Activated naive CD8-positive, alpha-beta T cell treated with anti-CD3 and anti-CD28 coated beads, Interleukin-2, amount 10 ng/mL, durations not matched to agents 7 days and 5 days (primary cell): Measurements from ENCODE around the gene TCF7L2. TPM values are rescaled to one million over a fixed set of nuclear protein-coding genes. Genes with fewer than 3 reads are reported as not detected.

Experiments
- ATAC-seq: fragments of 150-1000 bp; cut with Tn5 transposase; one replicate; pipeline ENCODE4 v1.10.0; 2021; ENCODE audit warnings: low read depth, moderate library complexity
- POLR2A ChIA-PET: fragments of 350-600 bp; sonication (Branson Sonifier 250); formaldehyde crosslinking; loops from one replicate; lab custom pipeline; 2021; ENCODE audit warnings: antibody characterized with exemption; lab: Charles Lee
- DNase-seq: peaks from one replicate; pipeline ENCODE4 v3.0.0; 2021
- H3K27ac Mint-ChIP-seq: one replicate; pipeline ENCODE4 v1.8.0; 2022; ENCODE audit warnings: mild to moderate bottlenecking, mixed read lengths
- H3K27me3 Mint-ChIP-seq: one replicate; pipeline ENCODE4 v1.8.0; 2022; ENCODE audit warnings: mild to moderate bottlenecking, moderate library complexity, mixed read lengths
- H3K36me3 Mint-ChIP-seq: one replicate; pipeline ENCODE4 v1.8.0; 2021; ENCODE audit warnings: mild to moderate bottlenecking, mixed read lengths
- H3K4me1 Mint-ChIP-seq: one replicate; pipeline ENCODE4 v1.8.0; 2021; ENCODE audit warnings: mixed read lengths
- H3K4me3 Mint-ChIP-seq: one replicate; pipeline ENCODE4 v1.8.0; 2022; ENCODE audit warnings: mild to moderate bottlenecking, moderate library complexity, mixed read lengths
- H3K9me3 Mint-ChIP-seq: one replicate; pipeline ENCODE4 v1.8.0; 2021; ENCODE audit warnings: mixed read lengths
- total RNA-seq, 2 experiments: library from RNA; stranded (reverse); gene quantifications; one replicate each; pipeline ENCODE4 v1.2.3, GENCODE V29; 2021

TCF7L2 gene
- total RNA-seq, 2 experiments from 2014 or later, result 1.9 to 2.2 TPM

GRCh38 chr10:112983444-112984056, 33.5 kb downstream of the TCF7L2 start:
- Mint-ChIP-seq H3K27me3 (peaks cover 86% of the 10 kb centered on the region), H3K4me3 (no peak overlapping the region), H3K27ac (no peak overlapping the region), H3K4me1 (peaks cover 13% of the 10 kb centered on the region), H3K36me3 (no peaks in the 10 kb centered on the region), H3K9me3 (no peaks in the 10 kb centered on the region)
- ATAC-seq (no peak), DNase-seq (no peak)
- POLR2A ChIA-PET, result no interaction called here

GRCh38 chr10:112984756-112985155, 34.7 kb downstream of the TCF7L2 start:
- H3K9me3 Mint-ChIP-seq, result no peaks in the 10 kb centered on the region
- ATAC-seq (no peak), DNase-seq (no peak)
- no peaks in the 10 kb centered on the region for H3K36me3 Mint-ChIP-seq
- no peak overlapping the region for H3K4me3 Mint-ChIP-seq
- H3K27me3 Mint-ChIP-seq, result peaks cover 89% of the 10 kb centered on the region
- H3K27ac Mint-ChIP-seq, result no peak overlapping the region
- POLR2A ChIA-PET, result no interaction called here
- peaks cover 13% of the 10 kb centered on the region for H3K4me1 Mint-ChIP-seq

- POLR2A ChIA-PET, result no interaction called here
- Mint-ChIP-seq H3K4me1 (peaks cover 13% of the 10 kb centered on the region), H3K27me3 (peaks cover 85% of the 10 kb centered on the region)
Measured at GRCh38 chr10:112985690-112986543, 35.9 kb downstream of the TCF7L2 start.

GRCh38 chr10:112986544-112987190, 36.6 kb downstream of the TCF7L2 start:
- POLR2A ChIA-PET, result no interaction called here
- ATAC-seq (no peak), DNase-seq (no peak)
- H3K4me3 Mint-ChIP-seq, result no peak overlapping the region
- peaks cover 86% of the 10 kb centered on the region for H3K27me3 Mint-ChIP-seq
- no peaks in the 10 kb centered on the region for H3K36me3 Mint-ChIP-seq
- H3K9me3 Mint-ChIP-seq, result no peaks in the 10 kb centered on the region
- no peak overlapping the region for H3K27ac Mint-ChIP-seq
- H3K4me1 Mint-ChIP-seq, result peaks cover 9% of the 10 kb centered on the region

More at GRCh38 chr10:112985690-112986543, 35.9 kb downstream of the TCF7L2 start:
- Mint-ChIP-seq H3K9me3 (no peaks in the 10 kb centered on the region), H3K36me3 (no peaks in the 10 kb centered on the region), H3K4me3 (no peak overlapping the region), H3K27ac (no peak overlapping the region)
- DNase-seq (no peak), ATAC-seq (no peak)

GRCh38 chr10:112988839-112989406, 38.9 kb downstream of the TCF7L2 start:
- H3K27me3 Mint-ChIP-seq, result peaks cover 71% of the 10 kb centered on the region
- H3K9me3 Mint-ChIP-seq, result no peaks in the 10 kb centered on the region
- no peaks in the 10 kb centered on the region for H3K36me3 Mint-ChIP-seq
- ATAC-seq, result no peak
- H3K4me1 Mint-ChIP-seq, result peaks cover 6% of the 10 kb centered on the region
- no peak for DNase-seq
- H3K4me3 Mint-ChIP-seq, result no peak overlapping the region
- H3K27ac Mint-ChIP-seq, result no peak overlapping the region
- POLR2A ChIA-PET, result no interaction called here

GRCh38 chr10:112989826-112990225, 39.8 kb downstream of the TCF7L2 start:
- POLR2A ChIA-PET, result no interaction called here
- no peak for ATAC-seq
- H3K27me3 Mint-ChIP-seq, result peaks cover 70% of the 10 kb centered on the region
- no peak overlapping the region for H3K27ac Mint-ChIP-seq
- DNase-seq, result no peak
- no peaks in the 10 kb centered on the region for H3K9me3 Mint-ChIP-seq
- H3K4me1 Mint-ChIP-seq, result peaks cover 6% of the 10 kb centered on the region
- no peaks in the 10 kb centered on the region for H3K36me3 Mint-ChIP-seq
- H3K4me3 Mint-ChIP-seq, result no peak overlapping the region

- Mint-ChIP-seq H3K36me3 (no peaks in the 10 kb centered on the region), H3K27ac (no peak overlapping the region), H3K9me3 (no peaks in the 10 kb centered on the region), H3K4me1 (peaks cover 6% of the 10 kb centered on the region), H3K27me3 (peaks cover 67% of the 10 kb centered on the region), H3K4me3 (no peak overlapping the region)
- DNase-seq, result no peak
- no peak for ATAC-seq
- POLR2A ChIA-PET, result no interaction called here
Measured at GRCh38 chr10:112990271-112990670, 40.2 kb downstream of the TCF7L2 start.

GRCh38 chr10:112991888-112992491, 41.9 kb downstream of the TCF7L2 start:
- ATAC-seq (no peak), DNase-seq (no peak)
- Mint-ChIP-seq H3K4me3 (no peak overlapping the region), H3K27me3 (peaks cover 66% of the 10 kb centered on the region), H3K27ac (no peak overlapping the region), H3K9me3 (peaks cover 2% of the 10 kb centered on the region), H3K36me3 (peaks cover 2% of the 10 kb centered on the region), H3K4me1 (no peaks in the 10 kb centered on the region)
- POLR2A ChIA-PET, result no interaction called here

- peaks cover 2% of the 10 kb centered on the region for H3K36me3 Mint-ChIP-seq
- no peak for DNase-seq
- no peak for ATAC-seq
- POLR2A ChIA-PET, result no interaction called here
- peaks cover 2% of the 10 kb centered on the region for H3K9me3 Mint-ChIP-seq
- peaks cover 55% of the 10 kb centered on the region for H3K27me3 Mint-ChIP-seq
- no peak overlapping the region for H3K27ac Mint-ChIP-seq
- no peak overlapping the region for H3K4me3 Mint-ChIP-seq
- H3K4me1 Mint-ChIP-seq, result no peaks in the 10 kb centered on the region
Measured at GRCh38 chr10:112996462-112996861, 46.4 kb downstream of the TCF7L2 start.

GRCh38 chr10:112999102-112999501, 49.1 kb downstream of the TCF7L2 start:
- Mint-ChIP-seq H3K27me3 (peaks cover 69% of the 10 kb centered on the region), H3K36me3 (peaks cover 2% of the 10 kb centered on the region), H3K27ac (no peak overlapping the region), H3K4me3 (no peak overlapping the region), H3K4me1 (no peaks in the 10 kb centered on the region), H3K9me3 (peaks cover 2% of the 10 kb centered on the region)
- no peak for DNase-seq
- POLR2A ChIA-PET, result no interaction called here
- ATAC-seq, result no peak

GRCh38 chr10:113000442-113000841, 50.4 kb downstream of the TCF7L2 start:
- Mint-ChIP-seq H3K4me3 (no peak overlapping the region), H3K27ac (no peak overlapping the region), H3K27me3 (peaks cover 74% of the 10 kb centered on the region), H3K9me3 (peaks cover 2% of the 10 kb centered on the region), H3K36me3 (peaks cover 2% of the 10 kb centered on the region), H3K4me1 (no peaks in the 10 kb centered on the region)
- POLR2A ChIA-PET, result no interaction called here
- DNase-seq (no peak), ATAC-seq (no peak)

- Mint-ChIP-seq H3K9me3 (peaks cover 2% of the 10 kb centered on the region), H3K27me3 (peaks cover 74% of the 10 kb centered on the region), H3K36me3 (peaks cover 2% of the 10 kb centered on the region), H3K4me3 (no peak overlapping the region), H3K4me1 (no peaks in the 10 kb centered on the region), H3K27ac (no peak overlapping the region)
- ATAC-seq (no peak), DNase-seq (no peak)
- POLR2A ChIA-PET, result no interaction called here
Measured at GRCh38 chr10:113000876-113001598, 51.0 kb downstream of the TCF7L2 start.
